AG08396 (cell line): ENCODE data around the gene AUNIP.

Source experiments
- DNase-seq: peaks from one replicate; pipeline ENCODE4 v3.0.0; 2012; ENCODE audit warnings: low spot score, mixed read lengths

The AUNIP gene

GRCh38 chr1:25809283-25809926 is 49.9 kb downstream of the AUNIP start:
- no peak for DNase-seq

GRCh38 chr1:25808481-25809244 is 50.6 kb downstream of the AUNIP start:
- DNase-seq, result no peak

- DNase-seq, result no peak
These were observed 51.5 kb downstream of the AUNIP start for GRCh38 chr1:25807480-25808390.

GRCh38 chr1:25806418-25806817 is 52.8 kb downstream of the AUNIP start:
- no peak for DNase-seq

GRCh38 chr1:25805863-25806225 is 53.4 kb downstream of the AUNIP start:
- DNase-seq, result peak; percentile 48

- DNase-seq, result no peak
These were observed 54.0 kb downstream of the AUNIP start for GRCh38 chr1:25804964-25805862.

GRCh38 chr1:25804244-25804963 is 54.9 kb downstream of the AUNIP start:
- DNase-seq, result peak; percentile 60

- no peak for DNase-seq
These were observed 55.9 kb downstream of the AUNIP start for GRCh38 chr1:25803368-25803767.

- DNase-seq, result no peak
These were observed 56.3 kb downstream of the AUNIP start for GRCh38 chr1:25802915-25803314.

- no peak for DNase-seq
These were observed 58.4 kb downstream of the AUNIP start for GRCh38 chr1:25800703-25801377.

- peak; percentile 87 for DNase-seq
These were observed 59.1 kb downstream of the AUNIP start, which contains the start of gene SELENON for GRCh38 chr1:25799935-25800702. Gene SELENON, plus strand, starts transcription at chr1:25800193. Its CDS starts 38 bp downstream, at chr1:25800231.

GRCh38 chr1:25799352-25799934 is 59.8 kb downstream of the AUNIP start:
- DNase-seq, result no peak

GRCh38 chr1:25798666-25799351 is 60.4 kb downstream of the AUNIP start:
- no peak for DNase-seq

- DNase-seq, result peak; percentile 77
These were observed 61.3 kb downstream of the AUNIP start for GRCh38 chr1:25797939-25798338.

- DNase-seq, result peak; percentile 81
These were observed 62.3 kb downstream of the AUNIP start for GRCh38 chr1:25796811-25797458.

GRCh38 chr1:25795946-25796810 is 63.1 kb downstream of the AUNIP start:
- no peak for DNase-seq

GRCh38 chr1:25795211-25795610 is 64.0 kb downstream of the AUNIP start:
- DNase-seq, result no peak
